Renal cortical epithelial cell (primary cell): Measurements from ENCODE around the gene ZGPAT. TPM values are rescaled to one million over a fixed set of nuclear protein-coding genes. Genes with fewer than 3 reads are reported as not detected.
"Not testable (repeated sequence)": the region's sequence is repeated elsewhere in the genome, so short reads cannot be mapped to it uniquely, and the experiment has no call there.

ENCODE experiments used
- DNase-seq: peaks from one replicate; pipeline ENCODE4 v3.0.0-alpha.2; 2011; ENCODE audit warnings: low read depth
- total RNA-seq: library from RNA; depleted of rRNA; stranded (reverse); fragments of >200 nt; gene quantifications from 2 replicates; pipeline ENCODE4 v1.2.3, GENCODE V29; 2014

The ZGPAT gene
- total RNA-seq, 1 donor from 2014 or later: 25.7 TPM

- no peak for DNase-seq
Measured at GRCh38 chr20:63765082-63765873, 57.4 kb downstream of the ZGPAT start.

- DNase-seq: no peak
Measured at GRCh38 chr20:63765902-63766301, 58.1 kb downstream of the ZGPAT start.

DNA sequence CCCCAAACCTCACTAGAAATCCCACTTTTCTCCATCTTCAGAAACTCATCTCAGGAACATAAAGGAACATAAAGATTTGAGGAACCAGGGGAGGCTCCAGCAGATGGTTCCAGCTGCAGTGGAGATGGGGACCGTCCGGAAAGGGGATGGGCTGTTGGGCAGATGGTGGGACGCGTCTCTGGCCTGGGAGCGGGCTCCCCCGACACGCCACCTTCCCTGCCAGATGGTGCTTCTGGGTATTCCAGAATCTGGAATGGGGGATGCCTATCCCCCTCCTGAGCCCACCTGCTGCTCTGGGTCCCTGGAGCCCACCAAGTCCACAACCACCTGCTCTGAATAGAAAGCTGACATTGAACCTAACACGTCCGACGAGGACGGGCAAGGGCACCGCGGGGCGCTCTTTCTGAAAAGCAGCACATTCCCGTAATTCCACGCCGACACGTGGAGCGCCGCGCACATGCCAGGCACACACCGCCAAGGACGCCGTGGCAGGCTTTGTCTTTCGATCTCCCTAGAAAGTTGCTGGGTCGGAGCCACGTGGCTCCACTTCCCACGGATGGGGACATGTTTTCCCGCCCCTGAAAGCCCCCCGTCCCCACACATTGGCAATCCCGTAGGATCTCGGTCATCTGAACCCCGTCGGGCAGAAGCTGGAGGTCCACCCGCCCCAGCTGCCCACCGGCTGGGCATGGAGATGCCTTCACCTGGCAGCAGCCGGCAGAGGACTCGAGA, 59.0 kb downstream of the ZGPAT start:
- DNase-seq: no peak

DNA sequence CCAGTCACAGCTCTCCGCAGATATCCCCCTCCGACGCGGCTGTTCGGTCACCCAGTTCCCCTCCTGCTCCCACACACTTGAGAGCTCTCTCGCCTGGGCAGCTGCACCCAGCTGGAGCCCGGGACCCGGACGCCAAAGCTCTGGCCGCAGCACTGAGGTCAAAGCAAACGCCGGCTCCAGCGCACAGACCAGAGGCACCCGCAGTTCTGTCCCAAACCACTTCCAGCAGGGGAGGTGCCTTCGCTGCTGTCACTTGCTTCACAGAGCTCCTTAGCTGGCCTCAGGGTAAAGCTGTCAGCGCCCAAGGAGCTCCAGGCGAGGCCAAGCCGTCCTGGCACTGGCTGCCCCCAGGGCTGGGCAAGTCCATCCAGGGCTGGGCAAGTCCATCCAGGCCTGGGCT, 59.6 kb downstream of the ZGPAT start:
- no peak for DNase-seq

DNA sequence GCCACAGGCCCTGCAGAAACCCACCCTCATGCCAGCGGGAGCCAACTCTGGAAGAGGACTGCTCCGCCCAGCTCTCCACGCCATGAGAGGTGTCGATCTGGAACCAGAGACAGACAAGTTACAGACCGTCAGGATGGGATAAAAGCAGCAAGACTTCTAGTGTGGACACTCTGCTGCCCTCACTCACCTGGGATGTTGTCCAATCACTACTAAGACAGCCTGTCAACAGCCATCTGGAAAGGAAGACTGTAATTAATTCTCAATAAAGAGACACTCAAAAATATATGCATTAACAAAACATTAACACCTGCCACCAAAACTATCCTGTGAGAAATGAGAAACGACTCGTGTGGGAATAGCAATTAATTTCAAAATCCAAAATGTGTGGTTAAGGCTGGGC, 60.0 kb downstream of the ZGPAT start:
- no peak for DNase-seq

DNA sequence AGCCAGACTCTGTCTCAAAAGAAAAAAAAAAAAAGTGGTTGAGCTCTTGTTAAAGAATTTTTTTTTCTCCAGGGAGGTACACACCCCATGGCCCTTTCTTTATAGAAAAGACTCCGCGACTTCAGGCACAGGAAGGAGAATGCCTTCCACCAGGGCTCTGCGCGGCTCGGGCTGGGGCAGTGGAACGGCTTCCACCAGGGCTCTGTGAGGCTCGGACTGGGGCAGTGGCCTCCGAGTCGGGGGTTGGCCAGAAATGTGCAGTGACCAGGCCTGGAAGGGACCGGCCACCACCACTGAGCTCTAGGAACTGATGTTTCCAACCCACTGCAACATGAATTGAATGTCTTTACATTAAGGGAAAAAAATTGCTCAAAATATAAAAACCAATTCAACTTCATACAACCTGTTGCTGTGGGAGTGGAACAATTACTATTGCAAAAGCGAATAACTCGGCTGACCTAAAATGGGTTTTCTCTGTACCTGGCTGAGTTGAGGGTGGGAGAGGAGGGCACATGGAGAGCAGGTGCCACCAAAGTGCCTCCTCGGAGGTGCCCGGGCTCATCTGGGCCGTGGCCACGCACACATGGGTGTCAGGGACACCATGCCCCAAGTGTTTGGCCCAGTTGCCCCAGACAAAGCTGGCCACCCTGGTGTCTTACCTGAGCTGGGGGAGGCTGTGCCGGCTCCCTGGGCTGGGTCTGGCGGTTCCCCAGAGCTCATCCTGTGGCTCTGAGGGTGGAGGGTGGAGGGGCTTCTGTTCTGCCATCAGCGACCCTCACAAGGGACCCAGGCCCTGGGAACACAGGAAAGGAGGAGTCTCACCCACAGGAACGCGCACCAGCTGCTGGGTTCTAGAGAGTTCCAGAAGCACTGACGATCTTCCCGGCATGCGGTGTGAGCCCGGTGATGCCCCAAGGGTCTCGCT, 61.0 kb downstream of the ZGPAT start:
- DNase-seq: no peak

GRCh38 chr20:63769891-63770474, 62.1 kb downstream of the ZGPAT start:
- no peak for DNase-seq

GRCh38 chr20:63771046-63771707, 63.3 kb downstream of the ZGPAT start:
- DNase-seq: no peak

DNA sequence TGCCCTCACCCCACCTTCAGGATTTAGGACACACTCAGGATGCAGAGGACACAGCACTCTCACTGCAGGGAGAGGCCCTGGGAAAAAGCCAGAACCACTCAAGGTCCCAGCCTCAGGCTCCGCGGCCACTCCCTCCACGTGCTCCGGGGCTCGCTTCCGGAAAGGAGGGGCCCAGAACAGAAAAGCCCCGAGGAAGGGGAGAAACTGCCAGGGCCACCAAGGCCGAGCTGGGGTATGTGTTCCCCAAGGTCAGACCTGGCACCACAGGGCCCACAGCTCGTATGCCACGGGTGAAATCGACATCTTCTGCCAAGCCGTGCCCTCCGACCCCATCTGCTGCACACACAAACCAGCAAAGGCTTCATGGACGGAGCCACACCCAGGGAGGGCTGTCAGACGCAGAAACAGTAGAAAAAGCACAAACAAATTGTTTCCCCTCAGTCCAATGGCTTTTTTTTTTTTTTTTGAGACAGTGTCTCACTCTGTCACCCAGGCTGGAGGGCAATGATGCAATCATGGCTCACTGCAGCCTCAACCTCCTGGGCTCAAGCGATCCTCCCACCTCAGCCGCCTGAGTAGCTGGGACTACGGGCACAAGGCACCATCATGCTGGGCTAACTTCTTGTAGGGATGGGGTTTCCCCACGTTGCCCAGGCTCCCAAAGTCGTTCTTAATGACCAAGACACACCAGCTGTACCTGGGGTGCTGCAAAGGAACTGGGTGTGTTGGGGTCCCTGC, 65.1 kb downstream of the ZGPAT start:
- DNase-seq: no peak

GRCh38 chr20:63773571-63774241, 65.9 kb downstream of the ZGPAT start:
- no peak for DNase-seq

GRCh38 chr20:63774306-63774705, 66.5 kb downstream of the ZGPAT start:
- DNase-seq: no peak

DNA sequence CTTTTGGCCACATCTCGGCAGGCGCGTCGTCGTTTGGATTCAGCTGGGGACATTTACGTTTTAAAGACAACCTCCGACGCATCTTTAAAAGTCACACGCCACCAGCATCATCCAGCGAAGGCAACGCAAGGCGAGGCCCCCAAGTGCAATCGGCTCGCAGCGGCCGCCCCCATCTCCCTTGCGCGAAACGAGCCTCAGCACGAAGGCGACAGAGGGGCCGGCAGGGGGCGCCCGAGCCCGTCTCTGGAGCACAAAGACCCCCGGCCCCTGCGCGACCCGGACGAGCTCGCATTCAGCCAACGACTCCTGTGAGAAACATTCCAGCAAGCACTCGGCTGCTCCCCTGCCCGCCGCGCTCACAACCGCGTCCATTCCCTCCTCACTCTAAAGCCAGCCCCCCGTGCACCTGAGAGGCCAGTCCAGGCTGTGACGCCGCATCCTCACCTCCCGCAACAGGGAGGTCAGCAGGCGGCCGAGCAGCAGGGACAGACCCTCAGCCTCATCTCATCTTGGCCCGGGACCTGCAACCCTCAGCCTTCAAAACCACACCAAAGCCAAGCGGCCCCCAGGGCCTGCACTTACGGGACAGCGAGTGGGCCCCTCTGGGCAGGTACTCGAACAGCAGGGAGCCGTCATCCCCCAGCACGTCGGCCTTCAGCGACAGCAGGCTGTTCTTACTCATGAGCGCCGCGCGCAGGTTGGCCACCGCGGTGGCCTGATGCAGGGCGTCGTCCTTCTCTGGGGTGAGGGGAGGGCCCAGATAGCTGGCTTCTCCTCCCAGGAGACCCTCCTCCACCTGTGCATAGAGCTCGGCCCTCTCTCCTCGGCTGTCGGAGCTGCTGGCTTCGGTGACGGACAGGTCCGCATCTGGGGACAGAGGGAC, 67.5 kb downstream of the ZGPAT start:
- DNase-seq: no peak

- not testable (repeated sequence) for DNase-seq
Measured at GRCh38 chr20:63776875-63777274, 69.0 kb downstream of the ZGPAT start.

DNA sequence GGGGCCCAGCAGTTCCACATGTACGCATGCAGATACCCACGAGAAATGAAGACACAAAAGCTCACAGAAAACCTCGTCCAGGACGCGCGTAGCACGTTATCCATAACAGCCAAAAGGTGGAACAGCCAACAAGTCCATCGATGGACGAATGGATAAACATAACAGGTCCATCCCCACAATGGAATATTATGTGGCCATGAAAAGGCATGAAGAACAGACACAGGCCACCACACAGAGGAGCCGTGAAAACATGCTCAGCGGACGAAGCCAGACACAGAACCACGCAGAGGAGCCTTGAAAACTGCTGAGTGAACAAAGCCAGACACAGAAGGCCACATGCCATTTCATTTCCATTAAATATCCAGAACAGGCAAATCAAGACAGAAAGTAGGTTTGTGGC, 69.8 kb downstream of the ZGPAT start:
- DNase-seq: no peak

DNA sequence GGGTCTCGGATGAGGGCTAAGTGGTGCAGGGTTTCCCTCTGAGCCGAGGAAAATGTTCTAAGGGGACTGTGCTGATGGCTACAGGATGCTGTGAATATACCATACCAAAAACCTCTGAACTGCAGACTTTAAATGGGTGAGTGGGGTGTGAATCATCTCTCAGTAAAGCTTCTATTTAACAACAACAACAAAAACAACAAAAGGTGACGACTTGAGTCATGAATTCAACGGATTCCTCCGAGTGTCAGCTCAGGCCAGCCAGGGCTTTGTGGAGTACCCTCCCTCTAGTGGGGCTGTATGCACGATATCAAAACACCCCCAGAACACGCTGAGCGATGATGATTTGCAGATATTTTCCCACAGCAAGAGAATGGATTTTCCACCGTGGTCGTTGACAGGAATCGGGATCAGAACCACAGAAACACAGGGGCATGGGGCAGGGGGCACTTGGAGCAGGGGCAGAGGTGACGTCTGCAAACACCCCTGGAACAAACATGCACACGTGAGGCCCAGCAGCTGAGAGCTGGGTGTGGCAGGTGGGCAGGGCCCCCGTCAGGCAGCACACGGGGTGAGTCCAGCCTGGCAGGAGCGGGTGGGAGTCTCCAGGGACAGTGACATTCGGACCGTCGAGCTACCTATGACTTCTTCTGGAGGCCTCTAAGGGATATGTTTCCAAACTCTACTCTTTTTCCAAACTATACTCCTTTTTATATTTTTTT, 70.4 kb downstream of the ZGPAT start:
- DNase-seq: no peak

- DNase-seq: no peak
Measured at GRCh38 chr20:63778857-63779256, 71.0 kb downstream of the ZGPAT start.

DNA sequence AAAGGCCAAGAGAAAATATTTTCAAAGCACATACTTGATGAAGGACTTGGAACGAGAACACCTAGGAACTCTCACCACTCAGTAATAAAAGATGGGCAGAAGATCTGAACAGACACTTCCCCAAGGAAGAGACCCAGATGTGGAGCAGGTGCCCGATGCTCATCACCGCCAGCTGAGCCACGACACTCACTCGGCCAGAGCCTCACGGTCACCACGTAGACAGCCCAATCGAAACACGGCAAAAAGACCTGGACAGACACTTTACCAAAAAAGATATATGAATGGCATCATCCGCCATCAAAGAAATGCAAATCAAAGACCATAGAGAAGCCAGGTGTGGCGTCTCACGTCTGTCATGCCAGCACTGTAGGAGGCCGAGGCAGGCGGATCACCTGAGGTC, 73.3 kb downstream of the ZGPAT start:
- DNase-seq: no peak

DNA sequence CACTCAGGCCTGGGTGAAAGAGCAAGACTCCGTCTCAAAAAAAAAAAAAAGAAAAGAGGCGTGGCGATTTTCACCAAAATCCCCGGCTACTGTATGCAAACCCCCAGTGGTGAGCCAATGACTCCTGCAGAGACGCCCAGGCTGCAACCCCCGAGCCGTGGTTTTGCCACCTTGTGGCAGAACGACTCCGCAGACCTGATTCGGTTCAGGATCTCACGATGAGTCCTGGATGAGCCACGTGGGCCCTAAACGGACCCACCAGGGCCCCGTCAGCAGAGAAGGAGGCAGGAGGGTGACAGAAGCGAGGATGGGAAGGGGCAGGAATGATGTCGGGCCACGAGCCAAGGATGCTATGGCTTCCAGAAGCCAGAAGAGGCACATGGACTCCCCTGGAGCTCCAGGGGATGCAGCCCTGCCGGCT, 74.2 kb downstream of the ZGPAT start:
- DNase-seq: no peak
